ENCODE data around the gene SLC2A9.

- no peak for TF ChIP-seq ZNF274 (IDR thresholded peaks at IDR 0.05; ENCODE audit: borderline replicate concordance, extremely low read depth, low read length)
- no peak for TF ChIP-seq GABPA (IDR thresholded peaks at IDR 0.05; ENCODE audit: borderline replicate concordance, insufficient read depth, low read length)
- no peak for TF ChIP-seq ATF3 (IDR thresholded peaks at IDR 0.05; ENCODE audit: insufficient read depth, low read depth, low read length)
- TF ChIP-seq CTCF (IDR thresholded peaks at IDR 0.05; ENCODE audit: control extremely low read depth in 1 of 3, insufficient read depth in 1 of 3, low read depth in 1 of 3, low read length in 3 of 3): no peak
- TF ChIP-seq POLR2AphosphoS5 (IDR thresholded peaks at IDR 0.05; ENCODE audit: low read depth, low read length): no peak
- no peak for TF ChIP-seq MAFK (IDR thresholded peaks at IDR 0.05; ENCODE audit: low read depth, low read length)
- no peak for TF ChIP-seq POLR2A (IDR thresholded peaks at IDR 0.05; ENCODE audit: control extremely low read depth in 1 of 2, low read depth in 2 of 2, low read length in 2 of 2)
- TF ChIP-seq CHD2 (IDR thresholded peaks at IDR 0.05; ENCODE audit: low read length): no peak
- no peak for TF ChIP-seq RAD21 (IDR thresholded peaks at IDR 0.05 in 1 of 2, conservative IDR thresholded peaks at IDR 0.05 in 1 of 2; ENCODE audit: low read depth in 2 of 2, low read length in 2 of 2)
These were observed 15.6 kb upstream of the SLC2A9 start for GRCh38 chr4:10036807-10037342.
